ENCODE measurements around the gene CDC42BPA.
"Not testable (repeated sequence)": the region's sequence is repeated elsewhere in the genome, so short reads cannot be mapped to it uniquely, and the experiment has no call there.

CDC42BPA gene

DNA sequence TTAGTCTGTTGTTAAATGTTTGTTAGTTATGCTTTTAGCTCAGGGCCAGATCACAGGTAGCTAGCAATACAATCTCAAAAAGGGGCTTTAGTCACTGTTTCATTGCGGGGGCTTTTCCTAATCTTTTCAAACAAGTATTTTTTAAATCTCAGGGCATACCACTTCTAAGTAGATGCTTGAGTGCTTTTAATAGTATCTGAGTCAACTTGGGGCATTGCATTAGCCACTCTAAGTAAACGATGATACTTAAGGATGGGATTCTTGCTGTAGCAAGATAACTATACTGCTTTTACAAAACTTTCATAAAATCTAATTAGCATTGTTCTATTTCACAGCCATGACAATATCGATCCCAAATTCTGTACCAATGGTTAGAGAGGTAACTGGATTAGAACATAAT, 11.6 kb downstream of the CDC42BPA start:
- DNase-seq (ENCODE audit: low read depth), result no peak

DNA sequence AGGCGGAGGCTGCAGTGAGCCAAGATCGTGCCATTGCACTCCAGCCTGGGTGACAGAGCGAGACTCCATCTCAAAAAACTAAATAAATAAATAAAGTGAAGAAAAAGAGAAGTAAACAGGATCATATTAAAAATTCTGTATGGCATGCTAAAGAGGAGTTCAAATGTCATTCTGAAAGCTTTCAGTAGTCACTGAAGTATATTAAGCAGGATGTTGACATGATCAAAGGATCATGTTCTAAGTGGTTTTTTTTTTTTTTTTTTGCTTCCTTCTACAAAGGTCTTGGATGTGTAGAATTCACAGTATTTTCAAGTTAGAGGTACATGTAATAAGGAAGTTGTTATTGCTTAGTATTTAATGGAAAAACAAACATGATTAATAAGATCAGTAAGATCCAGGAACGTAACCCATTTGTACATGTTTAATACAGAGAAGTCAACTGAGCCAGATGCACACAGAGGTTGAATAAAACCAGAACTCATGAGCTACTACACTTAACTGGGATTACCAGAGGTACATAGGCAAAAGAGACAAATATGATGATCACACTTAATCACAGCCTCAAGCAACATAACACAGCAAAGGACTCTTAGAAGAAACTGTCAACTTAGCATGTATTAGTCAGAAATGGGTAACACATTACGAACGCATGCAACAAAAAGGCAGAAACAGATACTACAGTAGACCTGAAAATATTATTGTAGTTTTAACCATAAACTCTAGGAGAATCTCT, 12.2 kb downstream of the CDC42BPA start:
- no peak for DNase-seq (ENCODE audit: low read depth)

DNA sequence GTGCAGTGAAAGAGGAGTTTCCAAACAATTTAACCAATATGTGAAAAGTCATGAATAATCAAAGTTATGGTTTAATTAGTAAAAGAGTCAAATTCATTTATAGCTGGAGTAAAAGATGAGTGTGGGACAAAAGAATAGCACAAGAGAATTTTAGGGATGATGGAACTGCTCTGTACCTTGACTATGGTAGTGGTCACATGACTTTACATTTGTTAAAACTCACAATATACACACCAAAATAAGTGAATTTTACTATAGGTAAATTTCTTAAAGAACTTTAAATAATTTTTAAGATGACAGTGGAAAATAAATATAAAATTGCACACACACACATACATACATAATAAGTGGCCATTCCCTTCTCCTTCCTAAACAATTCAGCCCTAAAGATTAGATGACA, 13.6 kb downstream of the CDC42BPA start:
- no peak for DNase-seq (ENCODE audit: low read depth)

DNA sequence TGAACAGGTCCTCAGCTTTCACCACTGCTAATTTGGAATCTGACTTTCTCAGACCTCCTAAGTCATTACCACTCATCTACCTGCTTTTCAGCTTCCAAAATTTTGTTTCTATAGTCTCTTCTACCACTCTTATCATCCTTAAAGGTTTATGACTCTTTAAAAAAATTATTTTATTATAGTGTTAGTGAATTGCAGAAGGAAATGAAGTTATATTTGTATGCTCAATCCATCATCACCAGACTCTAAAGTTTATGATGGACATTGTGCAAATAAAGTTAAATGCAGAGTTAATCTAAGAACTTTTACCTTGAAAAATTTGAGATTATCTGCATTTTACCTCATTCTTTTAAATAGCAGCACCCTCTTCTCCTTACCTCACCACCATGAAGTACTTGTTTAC, 14.6 kb downstream of the CDC42BPA start:
- no peak for DNase-seq (ENCODE audit: low read depth)

DNA sequence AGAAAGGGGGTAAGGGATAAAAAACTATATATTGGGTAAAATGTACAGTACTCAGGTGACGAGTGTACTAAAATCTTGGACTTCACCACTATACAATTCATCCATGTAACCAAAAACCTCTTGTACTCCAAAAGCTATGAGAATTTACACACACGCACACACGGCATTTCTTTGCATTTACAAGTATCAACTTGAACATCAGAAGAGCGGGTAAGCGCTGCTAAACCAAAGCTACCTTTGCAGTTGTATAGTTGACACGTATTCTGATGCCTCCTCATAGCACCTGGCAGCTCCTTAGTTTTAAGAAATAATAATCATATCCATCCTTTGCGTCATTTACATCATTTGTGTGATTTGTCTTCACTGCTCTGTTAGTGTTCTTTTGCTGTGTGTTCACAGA, 17.6 kb downstream of the CDC42BPA start:
- no peak for DNase-seq (ENCODE audit: low read depth)

- no peak for DNase-seq (ENCODE audit: low read depth)
These were observed 18.6 kb downstream of the CDC42BPA start for GRCh38 chr1:227299688-227300087.

DNA sequence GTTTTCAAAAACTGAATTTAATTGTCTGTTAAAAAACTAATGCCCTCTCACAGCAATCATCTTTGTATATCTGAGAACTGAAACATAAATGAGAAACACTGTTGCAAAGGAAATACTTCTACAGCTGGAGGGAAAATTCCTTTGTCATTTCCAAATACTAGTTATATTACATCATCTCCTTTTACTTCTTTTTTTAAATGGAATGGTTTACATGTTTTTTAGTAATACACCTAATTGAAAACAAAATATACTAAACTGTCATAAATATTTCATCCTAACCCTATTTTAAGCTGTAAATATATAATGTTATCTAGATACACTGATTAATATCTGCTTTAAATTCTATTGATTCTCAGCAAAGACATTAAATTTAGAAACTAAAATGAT, 19.1 kb downstream of the CDC42BPA start:
- DNase-seq (ENCODE audit: low read depth), result no peak

GRCh38 chr1:227298512-227299240, 19.6 kb downstream of the CDC42BPA start:
- no peak for DNase-seq (ENCODE audit: low read depth)

- DNase-seq (ENCODE audit: low read depth), result no peak
These were observed 21.1 kb downstream of the CDC42BPA start for GRCh38 chr1:227297073-227297793.

- DNase-seq (ENCODE audit: low read depth), result no peak
These were observed 22.7 kb downstream of the CDC42BPA start for GRCh38 chr1:227295609-227296008.

DNA sequence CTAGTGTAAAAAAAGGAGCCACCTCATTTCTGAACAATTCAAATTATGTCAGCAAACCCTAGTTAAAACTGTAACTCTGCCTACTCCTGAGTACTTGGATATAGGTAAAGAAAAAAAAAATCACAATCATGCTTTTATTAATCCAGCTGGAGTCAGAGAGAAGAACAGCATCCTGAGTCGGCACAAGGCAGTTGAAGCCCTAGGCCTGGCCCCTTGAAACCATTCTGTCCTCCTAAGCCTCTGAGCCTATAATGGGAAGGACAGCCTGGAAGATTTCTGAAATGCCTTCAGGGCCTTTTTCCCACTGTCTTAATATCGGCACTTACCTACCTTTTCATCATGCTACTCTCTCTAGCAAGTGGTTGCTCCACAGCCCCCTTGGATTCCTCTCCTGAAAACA, 32.5 kb downstream of the CDC42BPA start:
- no peak for DNase-seq (ENCODE audit: low read depth)

DNA sequence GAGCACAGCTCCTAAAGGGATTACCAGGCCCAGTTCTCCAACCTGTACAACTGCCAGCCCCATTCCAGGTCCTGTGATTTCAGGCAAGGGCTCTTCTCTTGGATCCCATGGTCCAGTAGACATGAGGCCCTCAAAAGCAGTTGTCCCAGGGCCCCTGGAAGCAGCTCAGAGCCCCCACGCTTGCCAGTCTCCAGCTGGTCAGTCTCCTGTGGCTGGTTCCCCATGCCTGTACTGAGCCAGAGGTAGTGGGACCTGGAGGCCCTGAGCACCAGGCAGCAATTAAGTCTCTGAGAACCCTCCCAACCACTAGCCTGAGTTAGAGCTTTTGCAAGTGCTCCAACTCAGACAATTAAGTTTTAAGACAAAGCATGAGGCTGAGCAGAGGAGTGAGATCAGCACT, 36.9 kb downstream of the CDC42BPA start:
- DNase-seq (ENCODE audit: low read depth), result no peak

DNA sequence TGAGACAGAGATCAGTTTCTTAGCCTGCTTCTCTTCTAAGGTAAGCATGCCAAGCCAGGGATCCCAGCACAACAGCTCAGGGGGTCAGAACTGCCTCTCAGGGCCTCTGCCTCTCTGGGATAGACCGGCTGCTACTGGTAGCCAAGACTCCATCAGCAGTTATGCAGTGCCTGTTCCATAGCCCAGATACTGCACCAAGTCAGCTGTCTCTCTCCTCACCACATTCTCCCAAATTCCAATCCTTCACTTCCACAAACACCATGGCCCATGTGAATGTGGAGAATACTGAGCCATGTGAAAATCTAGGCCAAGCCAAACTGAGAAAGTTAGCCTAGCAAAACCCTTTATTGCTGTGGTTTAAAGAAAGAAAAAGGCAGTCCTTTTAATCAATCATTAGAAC, 37.5 kb downstream of the CDC42BPA start:
- DNase-seq (ENCODE audit: low read depth), result no peak

GRCh38 chr1:227276156-227276693, 42.1 kb downstream of the CDC42BPA start:
- DNase-seq (ENCODE audit: low read depth), result not testable (repeated sequence)

DNA sequence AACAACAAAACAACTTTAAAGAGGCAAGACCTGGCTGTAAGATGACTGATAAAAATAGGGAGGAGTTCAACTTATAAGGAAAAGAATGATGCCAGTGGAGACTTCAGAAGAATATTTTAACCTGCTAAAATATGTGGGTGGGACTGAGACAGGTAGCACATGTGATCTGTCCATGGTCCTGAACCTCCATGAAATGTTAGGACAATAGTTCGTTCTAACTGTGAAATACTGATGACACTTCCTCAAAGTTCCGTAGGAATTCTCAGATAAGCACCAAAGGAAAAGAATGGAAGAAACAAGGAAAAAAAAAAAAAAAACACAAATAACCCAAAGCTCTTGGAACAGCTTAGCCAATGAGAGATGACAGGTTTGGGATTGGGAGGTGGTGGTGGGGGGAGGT, 44.7 kb downstream of the CDC42BPA start:
- DNase-seq (ENCODE audit: low read depth), result no peak

- DNase-seq (ENCODE audit: low read depth), result no peak
These were observed 45.9 kb downstream of the CDC42BPA start for GRCh38 chr1:227272428-227272827.

- no peak for DNase-seq (ENCODE audit: low read depth)
These were observed 47.7 kb downstream of the CDC42BPA start for GRCh38 chr1:227270554-227270953.

DNA sequence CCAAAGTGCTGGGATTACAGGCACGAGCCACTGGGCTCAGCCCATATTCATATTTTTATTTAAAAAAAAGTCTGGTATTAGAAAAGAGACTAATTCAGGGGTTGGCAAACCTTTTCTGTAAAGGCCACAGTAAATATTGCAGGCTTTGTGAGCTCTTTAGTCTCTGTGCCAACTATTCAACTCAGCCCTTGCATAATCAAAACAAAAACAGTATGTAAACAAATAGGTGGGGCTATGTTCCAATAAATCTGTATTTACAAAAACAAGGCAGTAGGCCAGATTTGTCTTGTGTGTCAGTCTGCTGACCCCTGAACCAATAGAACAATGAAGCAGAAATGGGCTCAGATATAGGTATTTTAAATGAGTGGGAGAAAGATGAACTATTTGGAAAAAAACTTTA, 49.3 kb downstream of the CDC42BPA start:
- no peak for DNase-seq (ENCODE audit: low read depth)

- no peak for DNase-seq (ENCODE audit: low read depth)
These were observed 52.4 kb downstream of the CDC42BPA start for GRCh38 chr1:227265891-227266290.

- no peak for DNase-seq (ENCODE audit: low read depth)
These were observed 54.4 kb downstream of the CDC42BPA start for GRCh38 chr1:227263869-227264268.

GRCh38 chr1:227261501-227261900, 56.8 kb downstream of the CDC42BPA start:
- DNase-seq (ENCODE audit: low read depth), result no peak

- DNase-seq (ENCODE audit: low read depth), result no peak
These were observed 57.9 kb downstream of the CDC42BPA start for GRCh38 chr1:227260433-227260832.

- no peak for DNase-seq (ENCODE audit: low read depth)
These were observed 60.3 kb downstream of the CDC42BPA start for GRCh38 chr1:227257964-227258363.
